Stimulated activated CD8-positive, alpha-beta memory T cell treated with anti-CD3 and anti-CD28 coated beads, Interleukin-15, amount 100 ng/mL, for 4 hours (primary cell): Measurements from ENCODE around the gene ENTPD1.
A peak's percentile ranks its signal among the peaks of the same experiment; 100 is the strongest.

Source experiments
- DNase-seq, 2 donors: peaks; one replicate each; pipeline ENCODE4 v3.0.0-alpha.2; 2020; ENCODE audit warnings: low read depth in 2 of 2

ENTPD1 gene

GRCh38 chr10:95832216-95833041, 76.5 kb downstream of the ENTPD1 start:
- DNase-seq: peak in 1 of 2 donors; percentile 19

GRCh38 chr10:95833042-95833610, 77.2 kb downstream of the ENTPD1 start:
- DNase-seq: no peak

- DNase-seq: no peak
Observed at GRCh38 chr10:95834406-95834805, 78.4 kb downstream of the ENTPD1 start.

- no peak for DNase-seq
Observed at GRCh38 chr10:95835149-95835860, 79.3 kb downstream of the ENTPD1 start.

- DNase-seq: no peak
Observed at GRCh38 chr10:95835911-95836310, 79.9 kb downstream of the ENTPD1 start.

GRCh38 chr10:95836610-95837355, 80.8 kb downstream of the ENTPD1 start:
- no peak for DNase-seq

GRCh38 chr10:95837356-95837776, 81.4 kb downstream of the ENTPD1 start:
- DNase-seq: no peak

- DNase-seq: no peak
Observed at GRCh38 chr10:95837783-95838182, 81.8 kb downstream of the ENTPD1 start.

GRCh38 chr10:95840121-95840520, 84.2 kb downstream of the ENTPD1 start:
- DNase-seq: no peak

GRCh38 chr10:95840681-95841080, 84.7 kb downstream of the ENTPD1 start:
- DNase-seq: no peak

- no peak for DNase-seq
Observed at GRCh38 chr10:95841661-95842498, 85.9 kb downstream of the ENTPD1 start.

- no peak for DNase-seq
Observed at GRCh38 chr10:95845411-95845810, 89.4 kb downstream of the ENTPD1 start.

- DNase-seq: no peak
Observed at GRCh38 chr10:95847007-95847406, 91.0 kb downstream of the ENTPD1 start.

- no peak for DNase-seq
Observed at GRCh38 chr10:95848841-95849240, 92.9 kb downstream of the ENTPD1 start.

- DNase-seq: no peak
Observed at GRCh38 chr10:95850791-95851190, 94.8 kb downstream of the ENTPD1 start.

- no peak for DNase-seq
Observed at GRCh38 chr10:95860166-95860940, 104.4 kb downstream of the ENTPD1 start.

GRCh38 chr10:95861386-95861785, 105.4 kb downstream of the ENTPD1 start:
- DNase-seq: no peak

GRCh38 chr10:95864906-95865813, 109.2 kb downstream of the ENTPD1 start:
- no peak for DNase-seq

- no peak for DNase-seq
Observed at GRCh38 chr10:95865814-95866466, 110.0 kb downstream of the ENTPD1 start.
